NCI-H69 (cell line): ENCODE results near the gene ANKRD49.

Experiments
- DNase-seq: peaks from one replicate; lab custom pipeline; 2025; lab: John Stamatoyannopoulos, UW

Gene ANKRD49

GRCh38 chr11:94507485-94507884 lies 13.7 kb downstream of the ANKRD49 start:
- DNase-seq = no peak

DNA sequence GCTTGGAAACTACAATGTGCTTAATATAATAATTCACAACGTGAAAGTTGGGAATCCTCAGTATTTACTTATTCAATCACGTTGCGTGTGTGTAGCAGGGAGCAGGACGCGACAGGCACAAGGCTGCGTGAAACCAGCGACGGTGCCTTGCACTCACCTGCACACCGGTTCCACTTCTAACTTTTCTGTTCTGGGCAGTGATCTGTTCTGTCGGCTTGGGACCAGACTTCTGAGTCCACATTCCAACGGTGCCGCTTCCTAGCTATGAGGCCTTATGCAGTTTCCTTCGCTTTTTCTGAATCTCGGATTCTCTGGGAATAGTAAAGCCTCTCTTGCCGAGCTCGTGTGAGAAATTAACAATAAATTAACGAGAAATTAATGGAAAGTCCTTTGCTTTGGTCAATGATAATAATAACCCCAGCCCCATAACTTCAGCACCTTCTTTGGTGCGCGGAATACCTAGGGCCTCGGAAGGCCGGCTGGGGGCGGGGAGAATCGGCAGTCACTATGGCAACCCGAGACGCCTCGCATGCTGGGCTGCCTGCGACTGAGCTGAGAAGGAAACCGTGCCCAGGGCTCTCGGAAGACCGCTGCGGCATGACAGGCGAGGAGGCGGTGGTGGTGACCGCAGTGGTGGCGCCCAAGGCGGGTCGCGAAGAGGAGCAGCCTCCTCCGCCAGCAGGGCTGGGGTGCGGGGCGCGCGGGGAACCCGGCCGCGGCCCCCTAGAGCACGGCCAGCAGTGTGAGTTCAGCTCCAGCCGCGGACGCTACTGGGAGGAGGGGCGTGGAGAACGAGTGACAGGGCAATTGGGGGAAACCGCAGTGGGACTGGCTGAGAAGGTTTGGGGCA lies 18.4 kb downstream of the ANKRD49 start, which contains the start of gene C11orf97:
Gene C11orf97, plus strand, starts transcription at position 530 of the 850 bp plus-strand sequence. Its CDS starts 68 bp downstream, at position 598.
- DNase-seq = peak; percentile 86

DNA sequence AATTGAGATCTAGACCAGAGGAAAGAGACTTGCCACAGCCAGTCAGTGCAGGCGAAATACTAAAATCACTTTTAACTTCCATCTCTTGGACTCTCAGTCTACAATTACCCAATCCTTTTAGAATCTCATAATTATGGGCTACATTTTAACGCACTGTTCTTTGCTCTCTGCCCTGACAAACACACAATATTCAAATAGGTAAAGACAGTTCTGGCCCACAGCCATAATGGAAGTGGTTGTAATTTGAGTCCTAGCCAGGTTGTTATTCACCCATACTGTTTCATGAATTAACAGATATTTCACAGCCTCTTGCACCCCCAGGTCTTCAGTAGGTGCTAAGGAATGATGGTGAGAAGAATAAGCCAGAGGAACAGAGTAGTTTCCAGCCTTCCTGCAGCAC lies 19.3 kb downstream of the ANKRD49 start:
- DNase-seq = peak; percentile 98

GRCh38 chr11:94515398-94515797 lies 21.6 kb downstream of the ANKRD49 start:
- no peak for DNase-seq

DNA sequence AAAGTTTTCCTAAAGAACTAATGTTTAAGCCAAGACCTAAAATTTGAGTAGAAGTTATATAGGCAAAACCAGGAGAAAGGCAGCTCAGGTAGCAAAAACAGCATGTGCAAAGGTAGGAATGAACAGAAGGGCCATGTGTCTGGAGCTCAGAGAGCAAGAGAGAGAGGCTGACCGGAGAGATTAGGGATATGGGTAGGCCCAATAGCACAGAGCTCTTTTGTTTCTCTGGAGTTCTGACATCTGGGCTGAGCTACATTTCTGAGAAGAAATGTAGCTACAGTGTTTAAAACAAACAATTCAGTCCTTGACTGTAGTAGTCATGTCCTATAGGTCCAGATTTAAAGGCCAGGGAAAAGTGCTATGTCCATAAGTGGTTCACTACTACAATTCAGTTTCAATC lies 22.9 kb downstream of the ANKRD49 start:
- DNase-seq = no peak

DNA sequence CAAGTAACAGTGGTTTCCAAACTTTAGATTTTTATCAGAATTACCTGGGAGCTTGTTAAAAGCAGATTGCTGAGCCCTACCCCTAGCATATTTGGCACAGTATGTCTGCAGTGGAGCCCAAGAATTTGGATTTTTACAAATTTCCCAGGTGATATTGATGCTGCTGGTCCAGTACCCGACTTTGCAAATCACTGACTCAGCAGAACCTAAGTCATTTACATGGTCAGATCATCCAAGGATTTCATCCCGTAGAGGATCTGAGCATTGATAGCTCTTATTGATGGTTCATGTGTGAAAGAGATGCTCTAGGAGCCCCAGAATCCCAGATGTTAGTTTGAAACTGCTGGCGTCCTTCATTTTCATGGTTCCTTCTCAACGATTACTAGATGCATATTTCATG lies 24.5 kb downstream of the ANKRD49 start:
- no peak for DNase-seq

DNA sequence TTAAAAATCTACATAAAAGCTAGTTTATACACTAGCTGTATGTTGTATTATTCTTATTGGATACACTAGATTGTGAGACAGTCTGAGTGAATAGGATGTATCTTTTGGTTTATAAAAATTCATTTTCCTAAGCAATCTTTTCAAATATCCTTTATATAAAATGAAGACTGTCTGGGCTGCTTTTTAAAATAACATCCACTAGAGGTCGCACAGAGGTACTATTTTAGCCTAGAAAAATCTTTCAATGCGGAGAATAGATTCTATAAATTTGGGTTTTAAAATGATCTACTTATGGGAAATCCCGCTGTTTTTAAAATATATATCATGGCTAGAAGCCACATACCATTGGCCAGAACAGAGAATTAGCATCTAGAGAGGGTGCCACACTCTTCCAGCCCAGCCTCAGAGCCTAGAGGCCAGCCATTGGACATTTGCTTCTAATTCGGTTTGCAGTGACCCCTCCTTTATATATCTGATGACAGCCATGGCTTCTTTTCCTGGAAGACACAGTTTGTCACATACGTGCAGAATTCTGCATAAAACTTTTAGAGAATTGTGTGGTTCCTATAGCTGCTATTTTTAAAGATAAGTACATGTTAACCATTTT lies 25.8 kb downstream of the ANKRD49 start:
- DNase-seq = peak; percentile 58

DNA sequence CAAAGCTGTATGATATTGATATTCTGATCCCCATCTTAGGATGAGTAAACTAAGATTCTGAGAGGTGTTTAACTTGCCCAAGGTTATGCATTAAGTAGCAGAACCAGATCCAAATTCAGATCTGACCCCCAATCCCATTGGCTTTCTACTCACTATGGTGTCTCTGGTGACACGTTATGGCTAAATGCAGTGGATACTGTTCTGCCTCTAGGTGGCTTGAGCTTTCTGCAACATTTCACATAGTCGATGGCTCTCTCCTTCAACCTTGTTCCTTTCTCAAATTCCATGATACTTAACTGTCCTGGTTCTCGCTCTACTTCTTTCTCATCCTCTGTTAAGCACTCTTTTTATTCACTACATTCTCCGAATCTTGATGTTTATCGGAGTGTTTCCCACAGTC lies 27.9 kb downstream of the ANKRD49 start:
- peak; percentile 46 for DNase-seq

- DNase-seq = no peak
Measured at GRCh38 chr11:94524341-94524740, 30.6 kb downstream of the ANKRD49 start.

DNA sequence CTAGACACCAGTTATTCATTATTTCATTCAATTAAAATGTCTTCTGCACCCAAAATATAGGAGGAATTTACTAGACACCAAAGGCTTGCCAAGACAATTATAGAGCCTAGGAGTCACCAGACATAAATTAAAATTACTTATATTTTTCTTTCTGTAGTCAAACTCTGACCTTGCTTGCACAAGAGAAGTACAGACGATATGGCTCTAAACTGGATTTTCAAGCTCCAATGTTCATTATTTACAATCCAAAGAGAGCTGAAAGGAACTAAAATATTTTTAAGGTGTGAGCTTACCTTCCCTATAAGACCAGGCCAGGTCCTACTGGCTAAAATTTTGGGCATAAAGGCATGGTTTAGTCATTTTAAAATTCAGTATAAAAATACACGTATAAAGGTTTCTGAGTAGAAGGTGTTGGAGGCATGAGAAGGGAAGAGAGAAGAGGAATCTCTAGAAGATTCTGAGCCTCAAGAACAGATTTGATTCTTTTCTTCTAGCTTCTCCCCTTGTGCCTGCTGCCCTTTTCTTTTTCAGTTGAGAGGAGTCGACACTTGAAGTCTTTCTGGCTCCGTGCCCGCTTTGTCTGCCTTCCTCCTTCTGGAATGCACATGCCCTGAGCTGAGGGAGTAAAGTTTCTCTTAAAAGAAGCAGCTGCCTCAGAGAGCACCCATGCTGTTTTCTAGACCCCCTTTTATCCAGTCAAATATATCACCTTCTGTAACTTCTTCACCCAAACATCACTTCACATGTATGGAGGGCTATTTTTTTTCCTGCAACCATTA lies 32.0 kb downstream of the ANKRD49 start:
- peak; percentile 68 for DNase-seq

DNA sequence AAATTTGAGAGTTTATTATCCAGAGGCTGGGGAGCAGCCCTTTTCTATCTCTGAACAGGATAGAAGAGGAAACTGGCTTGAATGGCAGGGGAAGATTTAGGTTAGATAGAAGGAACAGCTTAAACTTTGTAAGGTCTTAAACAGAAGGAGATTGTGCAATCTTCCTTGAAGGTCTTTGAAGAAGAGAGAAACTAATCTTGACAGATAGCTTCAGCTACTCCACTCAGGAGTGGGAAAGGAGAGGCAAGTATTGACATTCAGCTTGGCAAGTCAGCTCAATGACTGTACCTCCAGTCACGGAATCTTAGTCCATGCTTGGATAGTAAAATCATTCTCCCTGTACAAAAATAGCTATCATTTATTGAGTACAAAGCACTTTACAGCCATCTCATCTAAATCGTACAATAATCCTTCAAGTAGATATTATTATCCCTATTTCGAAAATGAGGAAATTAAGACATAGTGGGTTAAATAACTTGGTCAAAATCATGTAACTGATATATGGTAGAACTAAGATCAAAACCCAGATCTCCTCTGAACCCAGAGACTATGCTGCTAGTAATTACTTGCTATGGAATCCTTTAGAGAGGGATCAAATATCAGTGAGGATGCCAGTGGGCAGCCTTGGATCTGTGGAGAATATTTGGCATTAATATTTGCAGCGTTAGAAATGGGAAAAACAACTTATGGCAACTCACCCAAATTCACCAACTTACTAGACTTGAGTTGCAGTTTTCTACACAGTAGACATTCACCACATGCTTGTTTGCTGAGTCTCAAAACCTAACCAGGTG lies 33.1 kb downstream of the ANKRD49 start:
- DNase-seq = peak; percentile 8

DNA sequence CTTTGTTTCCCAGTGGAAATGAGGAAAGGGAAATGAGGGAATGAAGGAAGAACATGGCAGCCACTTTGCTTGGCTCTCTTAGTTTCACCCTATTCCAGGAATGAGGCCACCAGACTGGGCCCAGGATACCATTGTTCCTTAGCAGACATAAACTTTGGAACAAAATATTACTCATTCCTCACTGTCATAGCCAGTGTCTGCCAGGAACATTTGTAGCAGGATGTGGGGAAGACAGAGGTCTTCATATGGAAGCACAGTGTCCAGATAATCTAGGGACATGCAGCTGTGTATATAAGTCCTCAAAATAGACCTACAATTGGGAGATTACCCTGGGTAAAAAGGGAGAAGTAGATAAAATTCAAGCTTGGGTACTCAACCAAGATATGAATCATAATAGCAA lies 34.8 kb downstream of the ANKRD49 start:
- no peak for DNase-seq

GRCh38 chr11:94532211-94532610 lies 38.4 kb downstream of the ANKRD49 start:
- no peak for DNase-seq

DNA sequence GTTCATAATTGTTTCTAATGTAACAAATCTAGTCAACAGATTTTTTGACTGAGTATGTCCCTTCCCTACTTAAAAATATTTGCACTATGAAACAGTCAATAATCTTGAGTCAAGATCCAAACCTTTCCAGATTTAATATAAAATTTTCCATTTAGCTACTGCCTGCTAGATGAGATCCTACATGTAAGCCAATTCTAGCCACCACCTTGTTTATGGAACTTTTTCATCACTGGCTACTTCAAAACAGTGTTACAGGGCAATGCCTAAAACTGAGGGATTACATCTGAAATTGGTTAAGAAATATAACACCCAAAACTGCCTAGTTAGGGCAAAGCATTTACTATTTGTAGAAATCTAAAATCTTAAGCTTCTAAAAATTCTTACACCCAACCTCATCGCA lies 39.4 kb downstream of the ANKRD49 start:
- DNase-seq = no peak

DNA sequence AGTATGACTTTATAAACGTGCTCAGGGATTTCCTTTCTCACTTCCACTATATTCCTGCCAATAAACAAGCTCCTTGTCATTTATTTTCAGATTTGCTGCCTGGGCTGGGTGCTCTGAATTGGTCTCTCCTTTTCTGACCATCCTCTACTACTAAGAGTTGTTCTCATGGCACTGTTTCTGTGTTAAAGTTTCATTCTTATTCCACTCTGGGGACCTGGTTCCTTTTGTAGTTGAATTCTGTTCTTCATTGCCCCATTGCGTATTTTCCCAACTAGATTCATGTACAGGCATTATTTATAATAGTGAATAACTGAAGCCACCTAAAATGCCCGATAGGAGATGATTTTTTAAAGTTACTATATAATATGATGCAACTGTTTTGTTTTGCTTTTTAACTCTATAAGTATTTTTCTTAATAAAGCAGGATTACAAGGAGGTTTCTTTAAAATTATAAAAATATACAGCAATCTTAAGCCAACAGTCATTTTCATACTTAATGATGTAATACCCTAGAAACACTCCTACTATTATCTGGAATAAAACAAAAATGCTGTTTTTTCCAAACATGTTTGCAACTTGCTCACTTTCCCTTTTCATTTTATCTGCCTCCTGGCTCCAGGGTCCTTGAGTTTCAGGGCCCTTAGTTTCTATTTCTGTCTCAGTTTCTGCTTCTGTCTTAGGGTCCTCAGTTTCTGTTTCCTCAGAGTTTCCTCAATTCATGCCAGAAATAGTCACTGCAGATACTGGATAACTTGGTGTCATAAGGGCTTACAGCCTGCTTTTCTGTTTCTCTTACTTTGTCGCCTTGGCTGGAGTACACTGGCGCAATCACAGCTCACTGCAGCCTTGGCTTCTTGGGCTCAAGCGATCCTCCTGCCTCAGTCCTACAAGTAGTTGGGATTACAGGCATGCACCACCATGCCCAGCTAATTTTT lies 40.2 kb downstream of the ANKRD49 start:
- no peak for DNase-seq

DNA sequence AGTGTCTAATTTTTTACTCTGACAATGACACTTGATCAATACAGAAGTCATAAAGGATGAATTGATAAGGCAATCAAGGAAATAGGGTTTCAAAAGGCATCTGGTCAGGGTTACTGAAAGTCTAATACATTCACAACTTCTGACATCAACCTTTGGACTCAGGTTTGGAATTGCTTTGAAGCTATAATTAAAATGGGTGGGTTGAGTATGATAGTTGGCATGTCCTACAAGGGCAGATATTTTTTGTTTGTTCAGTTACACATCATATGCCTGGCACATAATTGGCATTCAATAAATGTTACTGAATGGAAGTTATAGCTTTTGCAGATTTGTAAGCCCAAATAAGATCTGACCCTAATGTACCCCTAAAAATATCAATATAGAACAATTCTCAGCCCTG lies 42.6 kb downstream of the ANKRD49 start:
- peak; percentile 68 for DNase-seq

DNA sequence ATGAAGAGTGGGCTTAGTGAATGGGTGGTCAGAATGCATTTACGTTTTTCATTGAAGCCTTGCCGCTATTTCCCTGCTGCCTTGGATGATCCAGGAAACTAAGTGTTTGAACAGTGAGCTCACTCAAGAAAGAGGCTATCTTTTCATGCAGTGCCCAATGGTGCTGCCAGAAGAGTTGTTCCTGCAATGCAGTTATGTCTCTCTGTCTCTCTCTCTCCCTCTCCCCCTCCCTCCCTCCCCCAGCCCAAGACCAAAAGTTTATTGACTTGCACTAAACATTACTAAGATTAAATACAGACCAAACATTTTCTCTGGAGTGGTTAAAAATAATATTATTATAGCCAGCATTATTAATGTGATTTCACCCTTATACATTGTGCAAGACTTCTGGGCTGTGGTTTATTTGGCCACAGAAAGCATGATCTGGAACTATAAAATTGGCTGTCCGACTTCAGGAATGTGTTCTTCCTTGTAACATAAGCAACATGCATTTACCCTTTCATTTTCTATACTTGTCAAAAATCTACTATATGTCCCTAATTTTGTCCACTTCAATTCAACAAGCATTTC lies 43.3 kb downstream of the ANKRD49 start:
- DNase-seq = peak; percentile 62

- DNase-seq = peak; percentile 68
Measured at GRCh38 chr11:94539420-94539819, 45.6 kb downstream of the ANKRD49 start.

- peak; percentile 94 for DNase-seq
Measured at GRCh38 chr11:94543695-94544645, 50.2 kb downstream of the ANKRD49 start, which contains the start of gene FUT4. TSS of gene FUT4 (plus strand) at chr11:94543921. CDS start at chr11:94544134, 213 bp downstream.
